ENCODE data around the gene SLFN11. TPM values are rescaled to one million over a fixed set of nuclear protein-coding genes. Genes with fewer than 3 reads are reported as not detected.
"Not testable (repeated sequence)": the region's sequence is repeated elsewhere in the genome, so short reads cannot be mapped to it uniquely, and the experiment has no call there.

SLFN11 gene

DNA sequence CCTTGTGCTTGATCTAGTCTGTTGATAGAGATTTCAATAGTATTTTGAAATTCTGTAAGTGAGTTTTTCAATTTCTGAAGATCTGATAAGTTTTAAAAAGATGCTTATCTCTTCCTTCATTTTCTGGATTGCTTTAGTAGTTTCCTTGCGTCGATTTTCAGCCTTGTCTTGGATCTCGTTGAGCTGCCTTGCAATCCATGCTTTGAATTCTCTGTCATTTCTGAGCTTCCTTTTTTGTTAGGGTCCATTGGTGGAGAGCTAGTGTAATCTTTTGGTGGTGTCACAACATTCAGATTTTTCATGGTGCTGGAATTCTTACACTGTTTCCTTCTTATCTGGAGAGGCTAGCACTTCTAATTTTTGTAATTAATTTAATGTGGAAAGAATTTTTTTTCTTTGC, 61.1 kb downstream of the SLFN11 start:
- no peak overlapping the region for H4K8ac ChIP-seq (ENCODE audit: low read depth, low read length)
- no peak overlapping the region for H2BK5ac ChIP-seq (ENCODE audit: low read length)
- H4K91ac ChIP-seq (ENCODE audit: low read depth, low read length, poor library complexity), result no peak overlapping the region
- H3K9ac ChIP-seq (ENCODE audit: low read depth, low read length, poor library complexity), result no peak overlapping the region
- no peak overlapping the region for H2BK12ac ChIP-seq (ENCODE audit: low read length)
- WGBS, 2 donors (ENCODE audit: extremely low coverage in 2 of 2, insufficient read length in 2 of 2, insufficient replicate concordance in 1 of 2), result no CpG with 5 or more reads among the region's 3 CpGs
- no peak overlapping the region for H3K27ac ChIP-seq (replicated peaks; ENCODE audit: low read length)
- no peak overlapping the region for H3K18ac ChIP-seq (ENCODE audit: low read length)
- H2BK15ac ChIP-seq (ENCODE audit: low read length), result no peak overlapping the region
- H3K79me1 ChIP-seq (ENCODE audit: low read depth, low read length), result no peaks in the 10 kb centered on the region
- no peak overlapping the region for H2BK120ac ChIP-seq (ENCODE audit: low read depth, low read length)
- H3K27me3 ChIP-seq (ENCODE audit: control insufficient read depth in 3 of 3, insufficient read depth in 3 of 3, low read depth in 1 of 3, low read length in 3 of 3), result peaks cover 0 to 17% (median 16%) of the 10 kb centered on the region in 3 experiments
- no peak overlapping the region for H3K4me3 ChIP-seq (ENCODE audit: low read length in 2 of 2)
- DNase-seq (ENCODE audit: low spot score), result no peak
- H3K23ac ChIP-seq (ENCODE audit: low read depth, low read length, poor library complexity), result no peak overlapping the region
- no peak overlapping the region for H2AK5ac ChIP-seq (ENCODE audit: low read depth, low read length)
- no peak overlapping the region for H2AFZ ChIP-seq (ENCODE audit: low read length)
- no peaks in the 10 kb centered on the region for H3K36me3 ChIP-seq (replicated peaks in 1 of 2; ENCODE audit: control insufficient read depth in 2 of 2, insufficient read depth in 2 of 2, low read length in 2 of 2)
- H3K14ac ChIP-seq (ENCODE audit: low read length), result no peak overlapping the region
- no peaks in the 10 kb centered on the region for H3K9me3 ChIP-seq (replicated peaks in 1 of 2; ENCODE audit: control insufficient read depth in 2 of 2, insufficient read depth in 1 of 2, low read depth in 1 of 2, low read length in 2 of 2)
- no peak overlapping the region for H3K4me2 ChIP-seq (ENCODE audit: insufficient read depth, low read length, poor library complexity, severe bottlenecking)
- H3K4ac ChIP-seq (ENCODE audit: low read length), result no peak overlapping the region
- peaks cover 0 to 12% of the 10 kb centered on the region in 2 donors for H3K4me1 ChIP-seq (ENCODE audit: control insufficient read depth in 2 of 2, insufficient read depth in 1 of 2, low read depth in 1 of 2, low read length in 2 of 2)

DNA sequence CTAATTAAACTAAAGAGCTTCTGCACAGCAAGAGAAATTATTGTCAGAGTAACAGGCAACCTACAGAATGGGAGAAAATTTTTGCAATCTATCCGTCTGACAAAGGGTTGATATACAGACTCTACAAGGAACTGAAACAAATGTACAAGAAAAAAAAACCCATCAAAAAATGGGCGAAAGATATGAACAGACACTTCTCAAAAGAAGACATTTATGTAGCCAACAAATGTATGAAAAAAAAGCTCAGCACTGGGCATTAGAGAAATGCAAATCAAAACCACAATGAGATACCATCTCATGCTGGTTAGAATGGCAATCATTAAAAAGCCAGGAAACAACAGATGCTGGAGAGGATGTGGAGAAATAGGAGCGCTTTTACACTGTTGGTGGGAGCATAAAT, 64.1 kb downstream of the SLFN11 start:
- H4K8ac ChIP-seq (ENCODE audit: low read depth, low read length); H2AFZ ChIP-seq (ENCODE audit: low read length); H3K23ac ChIP-seq (ENCODE audit: low read depth, low read length, poor library complexity); H3K4me2 ChIP-seq (ENCODE audit: insufficient read depth, low read length, poor library complexity, severe bottlenecking); H3K14ac ChIP-seq (ENCODE audit: low read length); H3K4ac ChIP-seq (ENCODE audit: low read length); H3K9me3 ChIP-seq (replicated peaks in 1 of 2; ENCODE audit: control insufficient read depth in 2 of 2, insufficient read depth in 1 of 2, low read depth in 1 of 2, low read length in 2 of 2); H2AK5ac ChIP-seq (ENCODE audit: low read depth, low read length); H3K27ac ChIP-seq (replicated peaks; ENCODE audit: low read length); H3K4me1 ChIP-seq (ENCODE audit: control insufficient read depth in 2 of 2, insufficient read depth in 1 of 2, low read depth in 1 of 2, low read length in 2 of 2); DNase-seq (ENCODE audit: low spot score); H2BK120ac ChIP-seq (ENCODE audit: low read depth, low read length); H3K9ac ChIP-seq (ENCODE audit: low read depth, low read length, poor library complexity); H3K36me3 ChIP-seq (replicated peaks in 1 of 2; ENCODE audit: control insufficient read depth in 2 of 2, insufficient read depth in 2 of 2, low read length in 2 of 2); H4K91ac ChIP-seq (ENCODE audit: low read depth, low read length, poor library complexity); H2BK5ac ChIP-seq (ENCODE audit: low read length); H3K18ac ChIP-seq (ENCODE audit: low read length); H3K79me1 ChIP-seq (ENCODE audit: low read depth, low read length); H3K4me3 ChIP-seq (ENCODE audit: low read length in 2 of 2); H2BK15ac ChIP-seq (ENCODE audit: low read length); H2BK12ac ChIP-seq (ENCODE audit: low read length): not testable (repeated sequence)
- peaks cover 0 to 19% (median 14%) of the 10 kb centered on the region in 3 experiments for H3K27me3 ChIP-seq (ENCODE audit: control insufficient read depth in 3 of 3, insufficient read depth in 3 of 3, low read depth in 1 of 3, low read length in 3 of 3)
- WGBS, 2 donors (ENCODE audit: extremely low coverage in 2 of 2, insufficient read length in 2 of 2, insufficient replicate concordance in 1 of 2), result no CpG with 5 or more reads among the region's 3 CpGs

Small RNAs within 50 kb of the gene (small RNA-seq; reads per million reads assigned to genes)
- gene AC060766.3 (ENCODE audit: insufficient read depth) (not detected), gene AC060766.5 (ENCODE audit: insufficient read depth) (not detected)
